HL-60/S4 treated with retinoic acid at 250 ng/mL for 4 days and 3 days (cell line): Measurements from ENCODE around the gene LRFN4.
"Not testable (repeated sequence)": the region's sequence is repeated elsewhere in the genome, so short reads cannot be mapped to it uniquely, and the experiment has no call there.

Source experiments
- in situ Hi-C: fragments of 300-500 bp; cut with MboI; formaldehyde crosslinking; loops from 2 replicates; pipeline ENCODE4 v1.7.0; 2022; ENCODE audit warnings: low sequenced_read_pairs

Gene LRFN4

GRCh38 chr11:66856496-66857233, at the start of gene LRFN4:
Gene LRFN4, plus strand, starts transcription at chr11:66857064. Its CDS starts 681 bp downstream, at chr11:66857745.
- in situ Hi-C loops = no loop called here

- in situ Hi-C loops = no loop called here
Measured at GRCh38 chr11:66809592-66809991, 47.3 kb upstream of the LRFN4 start.

GRCh38 chr11:66810576-66811185, 46.2 kb upstream of the LRFN4 start:
- in situ Hi-C loops = no loop called here

- in situ Hi-C loops = no loop called here
Measured at GRCh38 chr11:66814678-66815077, 42.2 kb upstream of the LRFN4 start.

GRCh38 chr11:66815646-66816045, 41.2 kb upstream of the LRFN4 start:
- in situ Hi-C loops = no loop called here

- in situ Hi-C loops = no loop called here
Measured at GRCh38 chr11:66818231-66818955, 38.5 kb upstream of the LRFN4 start.

GRCh38 chr11:66820381-66820780, 36.5 kb upstream of the LRFN4 start:
- in situ Hi-C loops = no loop called here

- in situ Hi-C loops = no loop called here
Measured at GRCh38 chr11:66820901-66821300, 36.0 kb upstream of the LRFN4 start.

- in situ Hi-C loops = no loop called here
Measured at GRCh38 chr11:66823700-66824099, 33.2 kb upstream of the LRFN4 start.

- in situ Hi-C loops = not testable (repeated sequence)
Measured at GRCh38 chr11:66824573-66824972, 32.3 kb upstream of the LRFN4 start.

GRCh38 chr11:66834539-66834845, 22.4 kb upstream of the LRFN4 start:
- in situ Hi-C loops = loop anchor here (25.0 kb wide), 2 partner anchors 147 to 422 kb away; partner anchors contain the start of genes NPAS4 and RBM4B

GRCh38 chr11:66834943-66835342, 21.9 kb upstream of the LRFN4 start:
- in situ Hi-C loops = loop anchor here (25.0 kb wide), 2 partner anchors 148 to 423 kb away; partner anchors contain the start of genes NPAS4 and RBM4B

- in situ Hi-C loops = loop anchor here (25.0 kb wide), 2 partner anchors 149 to 424 kb away; partner anchors contain the start of genes NPAS4 and RBM4B
Measured at GRCh38 chr11:66835768-66836405, 21.0 kb upstream of the LRFN4 start.

- in situ Hi-C loops = loop anchor here (25.0 kb wide), 2 partner anchors 153 to 428 kb away; partner anchors contain the start of genes NPAS4 and RBM4B
Measured at GRCh38 chr11:66840317-66841091, 16.4 kb upstream of the LRFN4 start.

- in situ Hi-C loops = loop anchor here (25.0 kb wide), 2 partner anchors 155 to 430 kb away; partner anchors contain the start of genes NPAS4 and RBM4B
Measured at GRCh38 chr11:66841861-66842260, 15.0 kb upstream of the LRFN4 start.

- in situ Hi-C loops = loop anchor here (25.0 kb wide), 2 partner anchors 155 to 430 kb away; partner anchors contain the start of genes NPAS4 and RBM4B
Measured at GRCh38 chr11:66842501-66842895, 14.4 kb upstream of the LRFN4 start.

- in situ Hi-C loops = loop anchor here (25.0 kb wide), 2 partner anchors 156 to 431 kb away; partner anchors contain the start of genes NPAS4 and RBM4B
Measured at GRCh38 chr11:66842896-66843775, 13.7 kb upstream of the LRFN4 start, which contains the start of gene RCE1. Gene RCE1, plus strand, starts transcription at chr11:66843441. Its CDS starts 15 bp downstream, at chr11:66843456.

- in situ Hi-C loops = loop anchor here (25.0 kb wide), 2 partner anchors 157 to 432 kb away; partner anchors contain the start of genes NPAS4 and RBM4B
Measured at GRCh38 chr11:66843776-66844495, 12.9 kb upstream of the LRFN4 start.
